H1 (cell line): ENCODE data around the gene CRK. TPM values are rescaled to one million over a fixed set of nuclear protein-coding genes. Genes with fewer than 3 reads are reported as not detected.
A peak's percentile ranks its signal among the peaks of the same experiment; 100 is the strongest.

Experiments used
- CBX8 ChIP-seq: fragments of 300-800, 300-1000 bp; sonication (generic); IDR thresholded peaks from 2 replicates; pipeline ENCODE4 v1.7.1; 2016; ENCODE audit warnings: low read depth, low read length, borderline replicate concordance
- HDAC2 ChIP-seq, 2 experiments: fragments of 300-600 bp in 1 of 2; sonication (generic) in 1 of 2; IDR thresholded peaks; 2 replicates each; pipeline ENCODE4 v1.6.1; 2011 to 2012; ENCODE audit warnings: low read depth in 2 of 2, low read length in 2 of 2, mild to moderate bottlenecking in 2 of 2, moderate library complexity in 2 of 2, borderline replicate concordance in 1 of 2, inconsistent platforms in 1 of 2
- MAX ChIP-seq: IDR thresholded peaks from 2 replicates; pipeline ENCODE4 v1.6.1; 2012; ENCODE audit warnings: inconsistent platforms
- RAD21 ChIP-seq, 2 experiments: IDR thresholded peaks in 1 of 2; conservative IDR thresholded peaks in 1 of 2; 2 replicates each; pipeline ENCODE4 v1.6.1; 2011; ENCODE audit warnings: low read depth in 2 of 2, low read length in 2 of 2, improper control_type of control experiment in 1 of 2, inconsistent platforms in 1 of 2, mild to moderate bottlenecking in 1 of 2, moderate library complexity in 1 of 2
- polyA plus RNA-seq, 7 experiments: library from polyadenylated mRNA; depleted of rRNA in 3 of 7; stranded (reverse) in 5 of 7; unstranded in 2 of 7; fragments of >200 nt in 5 of 7; fragments of 200-250 nt in 2 of 7; gene quantifications; 1 replicate in 5 of 7; 2 replicates in 1 of 7; 4 replicates in 1 of 7; pipeline versions ENCODE4 v1.2.1 to v1.2.3, GENCODE V29; 2011 to 2013; ENCODE audit warnings: missing spikeins in 2 of 7, mixed read lengths in 2 of 7
- total RNA-seq: library from RNA; stranded (reverse); fragmentation: NEBNext Ultra II Directional; extraction: Animal tissue kit (Norgen Biotek cat#: 25700); gene quantifications from 2 replicates; pipeline ENCODE4 v1.2.1, GENCODE V29; 2021

CRK gene
- total and polyA plus RNA-seq, 2 of the 8 experiments (the other 6 are each of a cell fraction or from before 2014, with no cell fraction given) = 32.8 to 57.1 TPM

GRCh38 chr17:1455291-1455796, 688 bp downstream of the CRK start (continued):
- peak; percentile 12; the same call in 1 of the 2 replicates for TF ChIP-seq MAX
- no peak for TF ChIP-seq CBX8
- peak; percentile 14 to 42; a peak in 3 of 4 replicates for TF ChIP-seq RAD21 (IDR thresholded peaks at IDR 0.05 in 1 of 2, conservative IDR thresholded peaks at IDR 0.05 in 1 of 2; ENCODE audit: low read depth in 2 of 2, low read length in 2 of 2)
- no peak; a peak in 1 of 4 replicates for TF ChIP-seq HDAC2 (IDR thresholded peaks at IDR 0.05; ENCODE audit: borderline replicate concordance in 1 of 2, low read depth in 2 of 2, low read length in 2 of 2)
- TF ChIP-seq, all 59 proteins: peak for 5
